HCT116 (cell line): ENCODE results near the gene PRRX2. TPM values are rescaled to one million over a fixed set of nuclear protein-coding genes. Genes with fewer than 3 reads are reported as not detected.

Source experiments
- ATAC-seq: fragments of 200-7000 bp; cut with Tn5 transposase; 2 replicates; pipeline ENCODE4 v1.9.1; 2020; ENCODE audit warnings: mild to moderate bottlenecking, moderate library complexity
- BruUV-seq: library from RNA; stranded (reverse); fragments of 400-500 nt; replicated peaks from 2 replicates; lab custom pipeline; 2021; lab: Mats Ljungman, UMichigan
- CTCF ChIA-PET: fragments of 300-600 bp; sonication (Branson Sonifier 250); formaldehyde crosslinking; loops from one replicate; lab custom pipeline; 2021; ENCODE audit warnings: antibody characterized with exemption; lab: Charles Lee
- POLR2A ChIA-PET: fragments of 300-600, 350-600 bp; sonication (Branson Sonifier 250); formaldehyde crosslinking; loops from one replicate; lab custom pipeline; 2021; ENCODE audit warnings: antibody characterized with exemption; lab: Charles Lee
- RAD21 ChIA-PET, 2 experiments: fragments of 300-600 bp; sonication (Branson Sonifier 250); formaldehyde crosslinking; loops; one replicate each; lab custom pipeline; 2023; ENCODE audit warnings: low total read pairs in 2 of 2; ENCODE audit not compliant: uncharacterized antibody in 2 of 2, unreplicated experiment in 2 of 2, low non-redundant PET in 1 of 2; lab: Charles Lee
- DNase-seq: peaks from one replicate; pipeline ENCODE4 v3.0.0-alpha.2; 2010; ENCODE audit warnings: low read depth, low spot score
- H2AFZ ChIP-seq: fragments of 200-600 bp; shearing (Covaris generic), sonication (generic); 2 replicates; pipeline ENCODE4 v1.6.1; 2017; ENCODE audit warnings: low read depth, mixed run types, mixed read lengths, antibody characterized with exemption, low read length; ENCODE audit not compliant: poor library complexity, severe bottlenecking
- H3K27ac ChIP-seq: 2 replicates; pipeline ENCODE4 v1.5.1; 2012; ENCODE audit warnings: low read depth, low read length
- H3K27me3 ChIP-seq: fragments of 200-600 bp; sonication (generic); 2 replicates; pipeline ENCODE4 v1.6.1; 2016; ENCODE audit warnings: mixed run types, low read length, mixed read lengths; ENCODE audit not compliant: insufficient read depth
- H3K36me3 ChIP-seq, 2 experiments: fragments of 200-500 bp in 1 of 2; fragments of 200-600 bp in 1 of 2; sonication (Bioruptor generic) in 1 of 2; sonication (generic) in 1 of 2; 2 replicates each; pipeline versions ENCODE4 v1.5.1 to v1.6.1; 2014 to 2016; ENCODE audit warnings: low read length in 2 of 2, inconsistent platforms in 1 of 2, mixed read lengths in 1 of 2, mixed run types in 1 of 2; ENCODE audit not compliant: insufficient read depth in 2 of 2, control insufficient read depth in 1 of 2
- H3K4me1 ChIP-seq, 2 experiments: fragments of 200-600 bp in 1 of 2; sonication (generic) in 1 of 2; 2 replicates each; pipeline versions ENCODE4 v1.5.1 to v1.6.1; 2012 to 2017; ENCODE audit warnings: low read length in 2 of 2, inconsistent platforms in 1 of 2, mild to moderate bottlenecking in 1 of 2, mixed read lengths in 1 of 2, mixed run types in 1 of 2, moderate library complexity in 1 of 2; ENCODE audit not compliant: insufficient read depth in 2 of 2, control insufficient read depth in 1 of 2
- H3K4me2 ChIP-seq: fragments of 200-600 bp; sonication (generic); 2 replicates; pipeline ENCODE4 v1.6.1; 2017; ENCODE audit warnings: mixed run types, low read length, mixed read lengths
- H3K4me3 ChIP-seq, 2 experiments: fragments of 200-600 bp in 1 of 2; sonication (generic) in 1 of 2; replicated peaks in 1 of 2; 2 replicates each; pipeline ENCODE4 v1.5.1; 2011 to 2016; ENCODE audit warnings: low read length in 2 of 2, control low read depth in 1 of 2, low read depth in 1 of 2, mild to moderate bottlenecking in 1 of 2, mixed read lengths in 1 of 2, mixed run types in 1 of 2
- H3K79me2 ChIP-seq: fragments of 200-600 bp; sonication (generic); 2 replicates; pipeline ENCODE4 v1.6.1; 2017; ENCODE audit warnings: mild to moderate bottlenecking, mixed run types, low read length, moderate library complexity, mixed read lengths; ENCODE audit not compliant: insufficient read depth
- H3K9ac ChIP-seq: fragments of 200-600 bp; sonication (generic); 2 replicates; pipeline ENCODE4 v1.6.1; 2016; ENCODE audit warnings: low read length, mixed read lengths
- H3K9me2 ChIP-seq: fragments of 200-600 bp; sonication (generic), shearing (Covaris generic); 2 replicates; pipeline ENCODE4 v1.6.1; 2017; ENCODE audit warnings: mixed run types, mild to moderate bottlenecking, moderate library complexity; ENCODE audit not compliant: insufficient read depth
- H3K9me3 ChIP-seq, 2 experiments: fragments of 200-500 bp in 1 of 2; fragments of 200-600 bp in 1 of 2; sonication (Bioruptor generic) in 1 of 2; sonication (generic) in 1 of 2; 2 replicates each; pipeline ENCODE4 v1.6.1; 2014 to 2017; ENCODE audit warnings: low read length in 2 of 2, mixed read lengths in 2 of 2, inconsistent platforms in 1 of 2, low read depth in 1 of 2, mild to moderate bottlenecking in 1 of 2, mixed run types in 1 of 2, moderate library complexity in 1 of 2; ENCODE audit not compliant: control insufficient read depth in 1 of 2, insufficient read depth in 1 of 2
- H4K20me1 ChIP-seq: fragments of 200-600 bp; sonication (generic), shearing (Covaris generic); 2 replicates; pipeline ENCODE4 v1.6.1; 2017; ENCODE audit warnings: mixed run types, mild to moderate bottlenecking, moderate library complexity; ENCODE audit not compliant: insufficient read depth
- ATF3 ChIP-seq: IDR thresholded peaks from 2 replicates; pipeline ENCODE4 v1.6.1; 2012
- CEBPB ChIP-seq: IDR thresholded peaks from 2 replicates; pipeline ENCODE4 v1.6.1; 2012; ENCODE audit warnings: low read depth
- CTCF ChIP-seq, 3 experiments: fragments of 200-600 bp in 1 of 3; sonication (generic) in 1 of 3; IDR thresholded peaks in 2 of 3; conservative IDR thresholded peaks in 1 of 3; 2 replicates each; pipeline ENCODE4 v1.5.1; 2012 to 2017; ENCODE audit warnings: low read depth in 2 of 3, low read length in 2 of 3, antibody characterized with exemption in 1 of 3, borderline replicate concordance in 1 of 3, control low read depth in 1 of 3, mild to moderate bottlenecking in 1 of 3, mixed read lengths in 1 of 3, mixed run types in 1 of 3, moderate library complexity in 1 of 3; ENCODE audit not compliant: insufficient read depth in 1 of 3
- EZH2 ChIP-seq: fragments of 200-600 bp; sonication (generic); IDR thresholded peaks from 2 replicates; pipeline ENCODE4 v1.6.1; 2017; ENCODE audit warnings: antibody characterized with exemption, mixed run types
- EZH2phosphoT487 ChIP-seq: fragments of 200-600 bp; IDR thresholded peaks from 2 replicates; pipeline ENCODE4 v1.6.1; 2018; ENCODE audit warnings: antibody characterized with exemption, borderline replicate concordance
- MAX ChIP-seq: IDR thresholded peaks from 2 replicates; pipeline ENCODE4 v1.6.1; 2012
- POLR2AphosphoS5 ChIP-seq: IDR thresholded peaks from 2 replicates; pipeline ENCODE4 v1.6.1; 2011; ENCODE audit warnings: mild to moderate bottlenecking, low read depth, low read length, moderate library complexity
- RAD21 ChIP-seq: IDR thresholded peaks from 2 replicates; pipeline ENCODE4 v1.6.1; 2012; ENCODE audit warnings: low read depth, mild to moderate bottlenecking
- SP1 ChIP-seq: IDR thresholded peaks from 2 replicates; pipeline ENCODE4 v1.6.1; 2012; ENCODE audit warnings: low read depth
- SRF ChIP-seq: IDR thresholded peaks from 2 replicates; pipeline ENCODE4 v1.6.1; 2012; ENCODE audit warnings: low read depth
- ZFX ChIP-seq: fragments of 450-650 bp; IDR thresholded peaks from 2 replicates; pipeline ENCODE4 v1.6.1; 2017
- ZNF274 ChIP-seq: fragments of 200-500 bp; sonication (Bioruptor generic); IDR thresholded peaks from 2 replicates; pipeline ENCODE4 v1.6.1; 2014; ENCODE audit warnings: mild to moderate bottlenecking, low read depth, low read length, inconsistent platforms
- intact Hi-C: fragments of 100-400 bp; cut with micrococcal nuclease; formaldehyde crosslinking; loops from 2 replicates; pipeline ENCODE4 v1.10.0; 2022
- total RNA-seq: library from RNA; stranded (reverse); gene quantifications from one replicate; pipeline ENCODE4 v1.2.1, GENCODE V29; 2021; ENCODE audit not compliant: unreplicated experiment

PRRX2 gene
- total RNA-seq, 1 experiment from 2014 or later = 25.5 TPM

GRCh38 chr9:129669946-129670345, 4.5 kb downstream of the PRRX2 start:
- no peak for TF ChIP-seq ZNF274
- TF ChIP-seq MAX = no peak
- TF ChIP-seq EZH2 = no peak
- TF ChIP-seq CTCF (IDR thresholded peaks at IDR 0.05 in 2 of 3, conservative IDR thresholded peaks at IDR 0.05 in 1 of 3; ENCODE audit: borderline replicate concordance in 1 of 3, insufficient read depth in 1 of 3, low read depth in 2 of 3, low read length in 2 of 3) = no peak
- no peak for TF ChIP-seq ZFX
- no peak for TF ChIP-seq ATF3
- TF ChIP-seq EZH2phosphoT487 = no peak
- no peak for TF ChIP-seq POLR2AphosphoS5
- TF ChIP-seq RAD21 = no peak
- TF ChIP-seq SP1 = no peak
- no peak for TF ChIP-seq SRF
- TF ChIP-seq CEBPB = no peak

More at GRCh38 chr9:129669946-129670345, 4.5 kb downstream of the PRRX2 start:
- no peaks in the 10 kb centered on the region for H3K27me3 ChIP-seq
- ATAC-seq (no peak), DNase-seq (no peak)
- H3K79me2 ChIP-seq = peaks cover 10% of the 10 kb centered on the region; the same call in 1 of the 2 replicates
- peaks cover 15 to 24% of the 10 kb centered on the region in 2 experiments for H3K4me1 ChIP-seq
- ChIA-PET RAD21 (no interaction called here), CTCF (no interaction called here), POLR2A (no interaction called here)
- H3K9ac ChIP-seq = no peak overlapping the region
- no peaks in the 10 kb centered on the region for H3K9me2 ChIP-seq
- no peaks in the 10 kb centered on the region for H3K9me3 ChIP-seq
- no peak overlapping the region for H3K27ac ChIP-seq
- H3K36me3 ChIP-seq = no peaks in the 10 kb centered on the region
- no peak overlapping the region for H3K4me3 ChIP-seq
- no peaks in the 10 kb centered on the region for H4K20me1 ChIP-seq
- BruUV-seq = no TSS peak
- H3K4me2 ChIP-seq = no peak overlapping the region
- no peak overlapping the region for H2AFZ ChIP-seq
- intact Hi-C loops = no loop called here
